ENCODE measurements around the gene IRAK2. TPM values are rescaled to one million over a fixed set of nuclear protein-coding genes. Genes with fewer than 3 reads are reported as not detected.

The IRAK2 gene
- total and polyA plus RNA-seq, 7 donors: 3.9 to 21.3 (median 9.1) TPM

- WGBS, 3 donors: 79 to 87% (median 82%) methylated on average over 10 of the region's 10 CpGs
- no peaks in the 10 kb centered on the region for H3K9me3 ChIP-seq
- DNase-seq: no peak
- H3K4me3 ChIP-seq: no peak overlapping the region
- peak in 2 of 4 donors; percentile 25 to 27 for ATAC-seq
- no peaks in the 10 kb centered on the region for H3K4me1 ChIP-seq
- intact Hi-C loops (cut with DNase I): no loop called here
- no peak for TF ChIP-seq CTCF (IDR thresholded peaks at IDR 0.05)
- peaks cover 3 to 74% of the 10 kb centered on the region in 2 donors for H3K36me3 ChIP-seq (ENCODE audit: insufficient read depth in 1 of 2, low read depth in 1 of 2)
- H3K27me3 ChIP-seq (ENCODE audit: insufficient read depth in 3 of 3, low read length in 2 of 3): no peaks in the 10 kb centered on the region
- no peak overlapping the region for H3K27ac ChIP-seq
Measured at GRCh38 chr3:10180738-10181295, 16.1 kb downstream of the IRAK2 start.

DNA sequence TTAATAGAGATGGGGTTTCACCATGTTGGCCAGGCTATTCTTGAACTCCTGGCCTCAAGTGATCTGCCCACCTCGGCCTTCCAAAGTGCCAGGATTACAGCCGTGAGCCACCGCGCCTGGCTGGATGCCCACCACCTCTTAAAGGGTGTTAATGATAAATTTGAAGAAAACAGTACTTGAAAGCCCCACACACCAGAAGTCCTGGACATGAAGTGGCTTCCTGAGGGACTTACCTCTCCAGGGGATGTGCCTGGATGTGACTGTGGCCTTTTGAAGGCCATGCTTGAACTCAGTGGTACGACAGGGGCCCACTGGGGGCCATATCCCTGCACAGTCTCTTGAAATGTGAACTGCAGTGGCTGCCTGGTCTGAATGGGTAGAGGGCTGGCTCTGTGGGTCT, 18.2 kb downstream of the IRAK2 start:
- H3K9me3 ChIP-seq: no peaks in the 10 kb centered on the region
- peaks cover 3 to 69% of the 10 kb centered on the region in 2 donors for H3K36me3 ChIP-seq (ENCODE audit: insufficient read depth in 1 of 2, low read depth in 1 of 2)
- intact Hi-C loops (cut with DNase I): no loop called here
- DNase-seq: no peak
- H3K4me1 ChIP-seq: no peaks in the 10 kb centered on the region
- WGBS, 3 donors: 76 to 87% (median 77%) methylated on average over 5 of the region's 5 CpGs
- H3K27ac ChIP-seq: no peak overlapping the region
- ATAC-seq: no peak
- no peak overlapping the region for H3K4me3 ChIP-seq
- TF ChIP-seq CTCF (IDR thresholded peaks at IDR 0.05): no peak
- no peaks in the 10 kb centered on the region for H3K27me3 ChIP-seq (ENCODE audit: insufficient read depth in 3 of 3, low read length in 2 of 3)

- no peaks in the 10 kb centered on the region for H3K9me3 ChIP-seq
- DNase-seq (no peak), ATAC-seq (no peak)
- H3K27me3 ChIP-seq (ENCODE audit: insufficient read depth in 3 of 3, low read length in 2 of 3): no peaks in the 10 kb centered on the region
- no peak overlapping the region for H3K4me3 ChIP-seq
- peaks cover 8% of the 10 kb centered on the region for H3K4me1 ChIP-seq
- intact Hi-C loops (cut with DNase I): no loop called here
- peaks cover 3 to 64% of the 10 kb centered on the region in 2 donors for H3K36me3 ChIP-seq (ENCODE audit: insufficient read depth in 1 of 2, low read depth in 1 of 2)
- WGBS, 3 donors: 70 to 76% (median 72%) methylated on average over 2 of the region's 2 CpGs
- no peak overlapping the region for H3K27ac ChIP-seq
- no peak for TF ChIP-seq CTCF (IDR thresholded peaks at IDR 0.05)
Measured at GRCh38 chr3:10184250-10184649, 19.5 kb downstream of the IRAK2 start.

GRCh38 chr3:10185804-10186762, 21.4 kb downstream of the IRAK2 start:
- intact Hi-C loops (cut with DNase I): no loop called here
- no peak for TF ChIP-seq CTCF (IDR thresholded peaks at IDR 0.05)
- H3K27ac ChIP-seq: peak overlapping the region; percentile 52

More at GRCh38 chr3:10185804-10186762, 21.4 kb downstream of the IRAK2 start:
- Histone ChIP-seq H3K36me3 (ENCODE audit: insufficient read depth in 1 of 2, low read depth in 1 of 2) (peaks cover 0 to 46% of the 10 kb centered on the region in 2 donors), H3K4me3 (no peak overlapping the region), H3K9me3 (no peaks in the 10 kb centered on the region), H3K27me3 (ENCODE audit: insufficient read depth in 3 of 3, low read length in 2 of 3) (no peaks in the 10 kb centered on the region), H3K4me1 (peaks cover 26% of the 10 kb centered on the region)
- ATAC-seq (no peak), DNase-seq (no peak)
- WGBS, 3 donors: 79 to 85% (median 81%) methylated on average over 12 of the region's 12 CpGs
